PC-9 (cell line): ENCODE measurements around the gene TUBA3E. TPM values are rescaled to one million over a fixed set of nuclear protein-coding genes. Genes with fewer than 3 reads are reported as not detected.

Source experiments
- BruUV-seq: library from RNA; stranded (reverse); fragments of 400-500 nt; replicated peaks from 2 replicates; lab custom pipeline; 2021; lab: Mats Ljungman, UMichigan
- CTCF ChIA-PET: fragments of 300-600 bp; sonication (Branson Sonifier 250); formaldehyde crosslinking; loops from one replicate; lab custom pipeline; 2022; ENCODE audit warnings: antibody characterized with exemption; lab: Charles Lee
- POLR2A ChIA-PET: fragments of 300-600 bp; sonication (Branson Sonifier 250); formaldehyde crosslinking; loops from one replicate; lab custom pipeline; 2022; ENCODE audit warnings: antibody characterized with exemption; ENCODE audit not compliant: unreplicated experiment; lab: Charles Lee
- DNase-seq, 2 experiments: peaks; one replicate each; pipeline versions ENCODE4 v3.0.0 to v3.0.0-alpha.2; 2015 to 2022; ENCODE audit warnings: mixed read lengths in 1 of 2
- H2AFZ ChIP-seq: fragments of 200-600 bp; sonication (generic); 2 replicates; pipeline ENCODE4 v1.8.1; 2017; ENCODE audit warnings: antibody characterized with exemption
- H3F3A ChIP-seq: fragments of 200-600 bp; sonication (generic); 2 replicates; pipeline ENCODE4 v1.8.1; 2017; ENCODE audit warnings: antibody characterized with exemption, mild to moderate bottlenecking, low read depth; ENCODE audit not compliant: insufficient read depth
- H3K27ac ChIP-seq: fragments of 200-600 bp; sonication (generic); 2 replicates; pipeline ENCODE4 v1.6.1; 2016; ENCODE audit warnings: mixed run types
- H3K27me3 ChIP-seq: fragments of 200-600 bp; sonication (generic); 2 replicates; pipeline ENCODE4 v1.6.1; 2016; ENCODE audit warnings: low read depth, mixed run types; ENCODE audit not compliant: insufficient read depth
- H3K36me3 ChIP-seq: fragments of 200-600 bp; sonication (generic); 2 replicates; pipeline ENCODE4 v1.6.1; 2016; ENCODE audit warnings: low read depth, mixed run types
- H3K4me1 ChIP-seq: fragments of 200-600 bp; sonication (generic); replicated peaks from 2 replicates; pipeline ENCODE4 v1.6.1; 2016; ENCODE audit warnings: mixed run types; ENCODE audit not compliant: insufficient read depth
- H3K4me2 ChIP-seq: fragments of 200-600 bp; sonication (generic); 2 replicates; pipeline ENCODE4 v1.6.1; 2017; ENCODE audit warnings: mixed run types
- H3K4me3 ChIP-seq: fragments of 200-600 bp; sonication (generic); 2 replicates; pipeline ENCODE4 v1.6.1; 2016; ENCODE audit warnings: mixed run types
- H3K79me2 ChIP-seq: fragments of 200-600 bp; sonication (generic); 2 replicates; pipeline ENCODE4 v1.6.1; 2017; ENCODE audit warnings: low read depth, mixed run types
- H3K9me2 ChIP-seq: fragments of 200-600 bp; sonication (generic); 2 replicates; pipeline ENCODE4 v1.8.1; 2017; ENCODE audit warnings: mild to moderate bottlenecking; ENCODE audit not compliant: insufficient read depth
- H3K9me3 ChIP-seq: fragments of 200-600 bp; sonication (generic); 2 replicates; pipeline ENCODE4 v1.8.1; 2016; ENCODE audit warnings: low read depth; ENCODE audit not compliant: insufficient read depth
- H4K20me1 ChIP-seq: fragments of 200-600 bp; sonication (generic); 2 replicates; pipeline ENCODE4 v1.8.1; 2017; ENCODE audit not compliant: insufficient read depth
- CTCF ChIP-seq: fragments of 200-600 bp; sonication (generic); conservative IDR thresholded peaks from 2 replicates; pipeline ENCODE4 v1.6.1; 2017; ENCODE audit warnings: mixed run types, antibody characterized with exemption, mild to moderate bottlenecking, moderate library complexity
- EZH2 ChIP-seq: fragments of 200-600 bp; sonication (generic); IDR thresholded peaks from 2 replicates; pipeline ENCODE4 v1.8.0; 2017; ENCODE audit warnings: antibody characterized with exemption, low read depth
- intact Hi-C: fragments of 100-400 bp; cut with micrococcal nuclease; formaldehyde crosslinking; loops from one replicate; pipeline ENCODE4 v1.10.0; 2022; ENCODE audit not compliant: unreplicated experiment
- total RNA-seq: library from RNA; stranded (reverse); gene quantifications from 2 replicates; pipeline ENCODE4 v1.2.3, GENCODE V29; 2021

The TUBA3E gene
- total RNA-seq, 1 experiment from 2014 or later: not detected

- Histone ChIP-seq H3K9me2 (no peaks in the 10 kb centered on the region), H3K27me3 (no peaks in the 10 kb centered on the region), H3K9me3 (no peaks in the 10 kb centered on the region), H3K4me1 (no peaks in the 10 kb centered on the region), H3K4me3 (no peak overlapping the region), H3K79me2 (peaks cover 17% of the 10 kb centered on the region), H2AFZ (no peak overlapping the region), H3K36me3 (no peaks in the 10 kb centered on the region), H3K27ac (no peak overlapping the region), H3F3A (0 out of 2 replicates have a peak, but pooled peaks cover 5% of the 10 kb centered on the region), H3K4me2 (no peak overlapping the region), H4K20me1 (no peaks in the 10 kb centered on the region)
- no TSS peak for BruUV-seq
- no peak for DNase-seq
- POLR2A ChIA-PET: interaction anchor here (0.6 kb wide), 1 partner anchor 66 kb away, joined by 6 read pairs; no protein-coding TSS in a partner anchor
- TF ChIP-seq EZH2 (no peak), CTCF (no peak)
- intact Hi-C loops: no loop called here
- CTCF ChIA-PET: no interaction called here
Measured at GRCh38 chr2:130187268-130187667, 11.0 kb downstream of the TUBA3E start.

GRCh38 chr2:130186391-130186790 is 11.8 kb downstream of the TUBA3E start:
- POLR2A ChIA-PET: interaction anchor here (0.6 kb wide), 1 partner anchor 67 kb away, joined by 6 read pairs; no protein-coding TSS in a partner anchor
- TF ChIP-seq CTCF (no peak), EZH2 (no peak)

GRCh38 chr2:130185896-130186295 is 12.3 kb downstream of the TUBA3E start:
- ChIA-PET POLR2A (no interaction called here), CTCF (no interaction called here)
- no peaks in the 10 kb centered on the region for H4K20me1 ChIP-seq
- DNase-seq: no peak
- H3K4me1 ChIP-seq: no peaks in the 10 kb centered on the region
- H3K9me3 ChIP-seq: no peaks in the 10 kb centered on the region
- H3K27ac ChIP-seq: no peak overlapping the region
- no peaks in the 10 kb centered on the region for H3K9me2 ChIP-seq
- TF ChIP-seq EZH2: no peak
- no peak for TF ChIP-seq CTCF
- no peaks in the 10 kb centered on the region for H3K36me3 ChIP-seq
- H3K27me3 ChIP-seq: no peaks in the 10 kb centered on the region
- no peak overlapping the region for H2AFZ ChIP-seq
- H3F3A ChIP-seq: 0 out of 2 replicates have a peak, but pooled peaks cover 5% of the 10 kb centered on the region
- H3K4me3 ChIP-seq: no peak overlapping the region
- intact Hi-C loops: no loop called here
- no TSS peak for BruUV-seq
- peaks cover 22% of the 10 kb centered on the region for H3K79me2 ChIP-seq
- no peak overlapping the region for H3K4me2 ChIP-seq

More at GRCh38 chr2:130186391-130186790, 11.8 kb downstream of the TUBA3E start:
- H2AFZ ChIP-seq: no peak overlapping the region
- no peaks in the 10 kb centered on the region for H3K9me2 ChIP-seq
- no TSS peak for BruUV-seq
- no peaks in the 10 kb centered on the region for H4K20me1 ChIP-seq
- H3K27ac ChIP-seq: no peak overlapping the region
- CTCF ChIA-PET: no interaction called here
- no peaks in the 10 kb centered on the region for H3K36me3 ChIP-seq
- H3F3A ChIP-seq: 0 out of 2 replicates have a peak, but pooled peaks cover 5% of the 10 kb centered on the region
- H3K4me1 ChIP-seq: no peaks in the 10 kb centered on the region
- H3K79me2 ChIP-seq: peaks cover 17% of the 10 kb centered on the region
- no peak for DNase-seq
- no peak overlapping the region for H3K4me2 ChIP-seq
- intact Hi-C loops: no loop called here
- no peak overlapping the region for H3K4me3 ChIP-seq
- no peaks in the 10 kb centered on the region for H3K27me3 ChIP-seq
- H3K9me3 ChIP-seq: no peaks in the 10 kb centered on the region
